ENCODE measurements around the gene MMP24OS. TPM values are rescaled to one million over a fixed set of nuclear protein-coding genes. Genes with fewer than 3 reads are reported as not detected.

MMP24OS gene
- total and polyA plus RNA-seq, 5 experiments from 2014 or later: 7.6 to 85.9 (median 12.3) TPM

- ATAC-seq: no peak
- Mint-ChIP-seq H3K27me3 (no peaks in the 10 kb centered on the region), H3K36me3 (peaks cover 0 to 10% (median 2%) of the 10 kb centered on the region in 3 donors), H3K4me1 (peaks cover 4 to 9% (median 7%) of the 10 kb centered on the region in 4 donors), H3K4me3 (no peak overlapping the region), H3K9me3 (no peaks in the 10 kb centered on the region), H3K27ac (peak overlapping the region in 3 of 10 donors; percentile 46 to 85 (median 82))
- POLR2A ChIA-PET: interaction anchor here (1.4 kb wide), 1 partner anchor 25 kb away, joined by 3 read pairs; the partner anchor contains the start of gene MMP24OS
- no peak for DNase-seq
Observed at GRCh38 chr20:35303382-35303734, 25.4 kb upstream of the MMP24OS start.

DNA sequence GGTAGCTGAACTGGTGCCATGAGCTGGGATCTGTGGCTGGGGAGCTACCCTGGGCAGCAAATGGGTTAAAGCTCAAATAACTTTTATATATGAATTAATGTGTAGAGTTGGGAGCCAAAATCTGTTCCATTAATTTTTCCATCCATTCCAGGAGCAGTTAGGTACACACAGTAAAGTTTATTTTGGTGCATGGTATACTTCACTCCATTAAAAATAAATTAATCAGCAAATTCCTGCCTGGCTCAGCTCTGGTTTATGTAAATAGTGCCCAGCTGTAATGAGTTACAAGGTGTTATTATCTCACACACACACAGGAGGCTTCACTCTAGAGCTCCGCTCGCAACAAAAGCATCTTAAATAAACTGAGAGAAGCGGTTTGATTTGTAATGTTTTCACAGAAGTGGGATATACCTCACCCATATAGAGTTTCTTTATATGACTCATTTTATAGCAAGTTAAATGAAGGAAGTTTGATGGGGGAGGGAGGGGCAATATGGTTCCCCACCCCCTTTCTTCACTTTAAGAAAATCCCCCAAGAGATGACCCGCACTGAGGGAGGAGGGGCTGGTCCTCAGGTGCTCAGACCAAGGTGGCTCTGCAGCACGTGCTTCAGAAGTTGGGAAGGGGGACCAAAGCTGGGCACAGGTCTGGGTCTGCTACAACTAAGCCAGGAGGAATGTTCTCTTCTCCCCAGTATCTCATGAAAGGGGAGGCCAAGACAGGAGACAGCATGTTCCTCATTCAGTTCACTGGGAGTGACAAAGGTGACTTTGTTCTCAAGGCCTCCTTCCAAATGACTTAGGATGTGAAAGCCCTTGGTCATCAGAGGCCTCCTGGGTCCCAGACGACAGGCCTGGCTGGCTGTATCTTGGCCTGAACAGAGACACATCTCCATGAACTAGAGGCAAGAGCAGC, 24.8 kb upstream of the MMP24OS start:
- no peak for ATAC-seq

DNA sequence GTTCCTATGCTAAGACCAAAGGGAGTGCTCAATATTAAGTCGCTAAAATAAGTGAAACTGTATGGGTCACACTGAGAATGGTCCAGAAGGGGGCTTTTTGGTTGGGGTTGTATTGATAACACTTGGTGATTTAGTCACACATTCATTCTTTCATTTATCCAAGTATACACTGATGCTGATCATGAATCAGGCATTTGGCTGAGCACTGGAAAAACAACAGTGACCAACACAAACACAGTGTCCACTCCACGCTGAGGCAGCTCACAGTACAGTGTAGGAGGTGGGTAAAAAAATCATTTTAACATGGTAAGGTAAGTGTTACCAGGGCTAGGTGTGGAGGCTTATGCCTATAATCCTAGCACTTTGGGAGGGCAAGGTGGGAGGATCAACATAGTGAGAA, 23.5 kb upstream of the MMP24OS start:
- DNase-seq (no peak), ATAC-seq (no peak)
- Mint-ChIP-seq H3K36me3 (peaks cover 0 to 4% (median 2%) of the 10 kb centered on the region in 3 donors), H3K27me3 (no peaks in the 10 kb centered on the region), H3K4me1 (peaks cover 4 to 9% (median 7%) of the 10 kb centered on the region in 4 donors), H3K9me3 (no peaks in the 10 kb centered on the region), H3K4me3 (no peak overlapping the region), H3K27ac (peak overlapping the region in 2 of 10 donors; percentile 13 to 66)
- POLR2A ChIA-PET: no interaction called here

More for the DNA sequence above, 24.8 kb upstream of the MMP24OS start:
- POLR2A ChIA-PET: interaction anchor here (0.5 to 1.4 kb wide), 2 partner anchors 25 to 997 kb away, joined by 3 to 5 read pairs; partner anchors contain the start of gene MMP24OS
- Mint-ChIP-seq H3K27me3 (no peaks in the 10 kb centered on the region), H3K9me3 (no peaks in the 10 kb centered on the region), H3K4me3 (no peak overlapping the region), H3K27ac (peak overlapping the region in 1 of 10 donors; percentile 73), H3K36me3 (peaks cover 0 to 6% (median 2%) of the 10 kb centered on the region in 3 donors), H3K4me1 (peaks cover 4 to 9% (median 7%) of the 10 kb centered on the region in 4 donors)
- no peak for DNase-seq

DNA sequence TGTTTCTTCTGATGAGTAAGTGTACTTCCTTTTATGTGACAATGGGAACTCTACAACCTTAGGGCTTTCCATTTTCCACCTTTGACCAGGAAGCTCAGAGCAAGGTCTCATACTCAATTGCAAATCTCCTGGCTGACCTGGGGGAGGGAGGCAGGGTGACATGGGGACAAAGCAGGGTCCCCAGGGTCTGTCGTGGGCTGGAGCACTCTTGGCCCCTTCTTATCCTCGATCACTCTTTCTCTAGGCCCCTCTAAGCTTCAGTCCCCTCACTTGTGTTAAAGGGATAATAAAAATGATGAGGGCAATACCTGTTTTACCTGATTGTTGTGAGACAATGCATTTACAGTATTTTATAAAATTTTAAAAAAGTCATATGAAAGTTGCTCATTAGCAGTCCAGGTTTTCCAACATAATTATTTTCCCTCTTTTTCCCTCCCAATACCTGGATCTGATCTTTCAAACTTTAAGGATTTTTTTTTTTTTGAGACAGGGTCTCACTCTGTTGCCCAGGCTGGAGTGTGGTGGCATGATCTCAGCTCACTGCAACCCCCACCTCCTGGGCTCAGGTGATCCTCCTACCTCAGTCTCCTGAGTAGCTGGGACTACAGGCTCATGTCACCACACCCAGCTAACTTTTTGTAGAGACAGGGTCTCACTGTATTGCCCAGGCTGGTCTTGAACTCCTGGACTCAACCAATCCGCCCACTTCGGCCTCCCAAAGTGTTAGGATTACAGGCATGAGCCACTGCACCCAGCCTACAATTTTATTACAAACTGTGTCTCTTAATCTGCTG, 22.7 kb upstream of the MMP24OS start:
- Mint-ChIP-seq H3K9me3 (no peaks in the 10 kb centered on the region), H3K27me3 (no peaks in the 10 kb centered on the region), H3K36me3 (no peaks in the 10 kb centered on the region), H3K4me3 (no peak overlapping the region), H3K27ac (peak overlapping the region in 3 of 10 donors; percentile 75 to 87 (median 85)), H3K4me1 (peaks cover 4 to 8% (median 6%) of the 10 kb centered on the region in 4 donors)
- POLR2A ChIA-PET: interaction anchor here (1.0 kb wide), 1 partner anchor 17 kb away, joined by 3 read pairs; the partner anchor contains the start of gene EIF6
- ATAC-seq (no peak), DNase-seq (no peak)

GRCh38 chr20:35299780-35300179, 21.9 kb upstream of the MMP24OS start:
- Mint-ChIP-seq H3K4me1 (peaks cover 3 to 8% (median 5%) of the 10 kb centered on the region in 4 donors), H3K36me3 (no peaks in the 10 kb centered on the region), H3K9me3 (no peaks in the 10 kb centered on the region), H3K27ac (peak overlapping the region in 4 of 10 donors; percentile 6 to 75 (median 35)), H3K27me3 (no peaks in the 10 kb centered on the region), H3K4me3 (no peak overlapping the region)
- no peak for DNase-seq
- POLR2A ChIA-PET: no interaction called here
- no peak for ATAC-seq

GRCh38 chr20:35298264-35298663, 20.3 kb upstream of the MMP24OS start:
- POLR2A ChIA-PET: interaction anchor here (0.6 kb wide), 1 partner anchor 236 kb away, joined by 3 read pairs; no protein-coding TSS in a partner anchor
- Mint-ChIP-seq H3K27me3 (no peaks in the 10 kb centered on the region), H3K4me3 (no peak overlapping the region)

GRCh38 chr20:35297740-35298139, 19.8 kb upstream of the MMP24OS start:
- Mint-ChIP-seq H3K27me3 (no peaks in the 10 kb centered on the region), H3K4me3 (no peak overlapping the region), H3K4me1 (peaks cover 0 to 2% (median 0%) of the 10 kb centered on the region in 4 donors), H3K9me3 (no peaks in the 10 kb centered on the region), H3K27ac (no peak overlapping the region), H3K36me3 (no peaks in the 10 kb centered on the region)
- POLR2A ChIA-PET: interaction anchor here (0.7 kb wide), 1 partner anchor 1482 kb away, joined by 3 read pairs; no protein-coding TSS in a partner anchor
- DNase-seq (no peak), ATAC-seq (no peak)

More at GRCh38 chr20:35298264-35298663, 20.3 kb upstream of the MMP24OS start:
- no peak overlapping the region for H3K27ac Mint-ChIP-seq
- DNase-seq (no peak), ATAC-seq (no peak)
- no peaks in the 10 kb centered on the region for H3K9me3 Mint-ChIP-seq
- H3K4me1 Mint-ChIP-seq: peaks cover 0 to 2% (median 0%) of the 10 kb centered on the region in 4 donors
- H3K36me3 Mint-ChIP-seq: no peaks in the 10 kb centered on the region

GRCh38 chr20:35297155-35297554, 19.2 kb upstream of the MMP24OS start:
- no peak overlapping the region for H3K27ac Mint-ChIP-seq
- peaks cover 0 to 2% (median 0%) of the 10 kb centered on the region in 4 donors for H3K4me1 Mint-ChIP-seq
- no peak overlapping the region for H3K4me3 Mint-ChIP-seq
- no peaks in the 10 kb centered on the region for H3K36me3 Mint-ChIP-seq
- H3K27me3 Mint-ChIP-seq: no peaks in the 10 kb centered on the region
- no peak for ATAC-seq
- POLR2A ChIA-PET: interaction anchor here (0.7 kb wide), 1 partner anchor 1483 kb away, joined by 3 read pairs; no protein-coding TSS in a partner anchor
- DNase-seq: no peak
- H3K9me3 Mint-ChIP-seq: no peaks in the 10 kb centered on the region

DNA sequence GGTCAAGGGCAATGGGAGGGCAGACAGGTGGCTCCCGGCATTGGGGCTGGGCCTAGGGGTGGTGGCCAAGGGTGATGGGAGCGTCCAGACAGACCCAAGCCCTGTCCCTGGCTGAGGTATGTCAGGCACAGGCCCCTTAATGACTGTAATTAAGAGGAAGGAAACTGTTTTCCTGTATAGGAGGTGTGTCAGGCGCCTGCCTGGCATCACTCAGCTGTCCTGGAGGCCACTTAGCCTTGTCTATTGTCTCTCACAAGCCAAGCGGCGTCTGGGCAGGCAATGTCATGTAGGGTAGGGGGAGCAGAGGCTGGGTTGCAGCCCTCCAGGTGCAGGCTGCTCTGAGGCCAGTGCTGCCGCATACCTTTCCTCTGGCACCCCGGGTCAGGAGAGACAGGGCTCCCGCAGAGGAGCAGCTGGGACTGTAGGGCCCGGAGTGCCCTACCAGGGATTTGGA, 18.2 kb upstream of the MMP24OS start:
- H3K4me1 Mint-ChIP-seq: peaks cover 0 to 2% (median 0%) of the 10 kb centered on the region in 4 donors
- H3K4me3 Mint-ChIP-seq: no peak overlapping the region
- H3K9me3 Mint-ChIP-seq: no peaks in the 10 kb centered on the region
- DNase-seq: no peak
- POLR2A ChIA-PET: no interaction called here
- peak overlapping the region in 1 of 10 donors; percentile 72 for H3K27ac Mint-ChIP-seq
- no peaks in the 10 kb centered on the region for H3K36me3 Mint-ChIP-seq
- ATAC-seq: no peak
- no peaks in the 10 kb centered on the region for H3K27me3 Mint-ChIP-seq

DNA sequence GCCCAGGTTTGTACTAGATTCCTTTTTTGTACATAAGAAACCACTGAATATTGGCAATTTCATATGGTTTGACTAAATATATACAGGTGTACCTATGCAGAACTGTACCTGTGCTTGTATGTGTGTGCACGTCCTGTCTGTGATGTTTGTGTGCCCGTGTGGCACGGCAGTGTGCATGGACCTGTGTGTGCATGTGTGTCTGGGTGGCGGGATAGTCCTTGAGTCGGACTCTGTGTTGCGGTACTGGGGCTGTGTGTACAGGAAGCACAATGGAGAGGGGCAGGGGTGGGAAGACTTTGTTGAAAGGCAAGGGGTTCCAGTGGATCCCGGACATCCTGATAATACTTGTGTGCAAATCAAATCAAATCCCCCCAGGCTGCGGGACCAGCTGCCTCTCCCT, 17.8 kb upstream of the MMP24OS start:
- ATAC-seq: no peak

DNA sequence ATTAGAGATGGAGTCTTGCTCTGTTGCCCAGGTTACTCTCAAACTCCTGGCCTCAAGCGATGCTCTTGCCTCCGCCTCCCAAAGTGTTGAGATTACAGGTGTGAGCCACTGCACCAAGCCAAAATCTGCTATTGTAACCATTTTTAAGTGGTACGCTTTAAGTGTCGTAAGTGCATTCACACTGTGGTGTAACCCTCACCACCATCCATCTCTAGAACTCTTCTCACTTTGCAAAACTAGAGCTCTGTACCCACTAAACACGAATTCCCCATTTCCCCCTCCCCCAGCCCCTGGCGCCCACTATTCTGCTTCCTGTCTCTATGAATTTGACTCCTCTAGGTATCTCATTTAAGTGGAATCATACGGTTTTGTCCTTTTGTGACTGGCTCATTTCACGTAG, 17.1 kb upstream of the MMP24OS start:
- ATAC-seq (no peak), DNase-seq (no peak)
- Mint-ChIP-seq H3K27ac (peak overlapping the region in 1 of 10 donors; percentile 24), H3K4me1 (peaks cover 0 to 2% (median 0%) of the 10 kb centered on the region in 4 donors), H3K36me3 (no peaks in the 10 kb centered on the region), H3K4me3 (no peak overlapping the region), H3K9me3 (no peaks in the 10 kb centered on the region), H3K27me3 (no peaks in the 10 kb centered on the region)
- POLR2A ChIA-PET: no interaction called here

More for the DNA sequence above, 17.8 kb upstream of the MMP24OS start:
- Mint-ChIP-seq H3K4me1 (peaks cover 0 to 2% (median 0%) of the 10 kb centered on the region in 4 donors), H3K4me3 (no peak overlapping the region), H3K27ac (no peak overlapping the region), H3K9me3 (no peaks in the 10 kb centered on the region), H3K36me3 (no peaks in the 10 kb centered on the region), H3K27me3 (no peaks in the 10 kb centered on the region)
- DNase-seq: no peak
- POLR2A ChIA-PET: no interaction called here

GRCh38 chr20:35294293-35294685, 16.4 kb upstream of the MMP24OS start:
- no peaks in the 10 kb centered on the region for H3K36me3 Mint-ChIP-seq
- H3K27me3 Mint-ChIP-seq: no peaks in the 10 kb centered on the region
- H3K4me3 Mint-ChIP-seq: no peak overlapping the region
- DNase-seq (no peak), ATAC-seq (no peak)
- no peaks in the 10 kb centered on the region for H3K9me3 Mint-ChIP-seq
- POLR2A ChIA-PET: interaction anchor here (0.9 kb wide), 1 partner anchor 16 kb away, joined by 3 read pairs; the partner anchor contains the start of gene MMP24OS
- no peak overlapping the region for H3K27ac Mint-ChIP-seq
- peaks cover 0 to 2% (median 0%) of the 10 kb centered on the region in 4 donors for H3K4me1 Mint-ChIP-seq

All from naive thymus-derived CD8-positive, alpha-beta T cell (primary cell).